HepG2 (cell line): ENCODE results near the gene ELOVL6. TPM values are rescaled to one million over a fixed set of nuclear protein-coding genes. Genes with fewer than 3 reads are reported as not detected.

Experiments
- ATAC-seq: fragments of 200-7000 bp; cut with Tn5 transposase; 3 replicates; pipeline ENCODE4 v1.9.1; 2020; ENCODE audit warnings: mild to moderate bottlenecking, moderate library complexity
- BruUV-seq: library from RNA; stranded (reverse); fragments of 400-500 nt; replicated peaks from 2 replicates; lab custom pipeline; 2021; lab: Mats Ljungman, UMichigan
- CTCF ChIA-PET: fragments of 300-600 bp; formaldehyde crosslinking; extraction: SDS; loops from one replicate; lab custom pipeline; 2021; ENCODE audit warnings: low total read pairs, inconsistent platforms, low intra/inter-chr PET ratio; lab: Yijun Ruan, JAX
- POLR2A ChIA-PET: fragments of 350-600 bp; sonication (Branson Sonifier 250); formaldehyde crosslinking; loops from one replicate; lab custom pipeline; 2020; ENCODE audit warnings: antibody characterized with exemption, inconsistent platforms; lab: Yijun Ruan, JAX
- DNase-seq: peaks from one replicate; pipeline ENCODE4 v3.0.0-alpha.2; 2015; ENCODE audit warnings: low spot score
- FAIRE-seq: peaks from 3 replicates; lab custom pipeline; 2011; peaks lifted over from hg19 to GRCh38; lab: Jason Lieb, UNC
- H2AFZ ChIP-seq: one replicate; pipeline ENCODE4 v1.6.1; 2011; ENCODE audit warnings: low read length, inconsistent platforms
- H3K27ac ChIP-seq: fragments of 300-600 bp; 3 replicates; pipeline ENCODE4 v1.8.0; 2011; ENCODE audit warnings: mixed run types, mild to moderate bottlenecking, mixed read lengths, low read length, inconsistent platforms; ENCODE audit not compliant: insufficient read depth; ENCODE audit errors: extremely low read length
- H3K27me3 ChIP-seq, 2 experiments: fragments of 200-600 bp in 1 of 2; 2 replicates in 1 of 2; 3 replicates in 1 of 2; pipeline versions ENCODE4 v1.6.0 to v1.8.0; 2011; ENCODE audit warnings: low read length in 2 of 2, mild to moderate bottlenecking in 2 of 2, moderate library complexity in 2 of 2, inconsistent platforms in 1 of 2; ENCODE audit not compliant: insufficient read depth in 2 of 2, control insufficient read depth in 1 of 2
- H3K36me3 ChIP-seq, 2 experiments: fragments of 200-600 bp in 1 of 2; replicated peaks in 1 of 2; 2 replicates in 1 of 2; 3 replicates in 1 of 2; pipeline versions ENCODE4 v1.5.1 to v1.8.0; 2011; ENCODE audit warnings: low read length in 2 of 2, inconsistent platforms in 1 of 2; ENCODE audit not compliant: insufficient read depth in 2 of 2, control insufficient read depth in 1 of 2
- H3K4me1 ChIP-seq: 2 replicates; pipeline ENCODE4 v1.5.1; 2012; ENCODE audit warnings: low read length, inconsistent platforms; ENCODE audit not compliant: insufficient read depth
- H3K4me2 ChIP-seq: 2 replicates; pipeline ENCODE4 v1.6.0; 2011; ENCODE audit warnings: low read depth, low read length, inconsistent platforms
- H3K4me3 ChIP-seq, 3 experiments: fragments of 200-600 bp in 1 of 3; sonication (generic), shearing (Covaris generic) in 1 of 3; replicated peaks in 1 of 3; 2 replicates each; pipeline ENCODE4 v1.5.1; 2011 to 2016; ENCODE audit warnings: low read length in 3 of 3, inconsistent platforms in 2 of 3, low read depth in 2 of 3, mild to moderate bottlenecking in 2 of 3, control low read depth in 1 of 3, mixed read lengths in 1 of 3; ENCODE audit not compliant: insufficient read depth in 1 of 3
- H3K79me2 ChIP-seq: one replicate; pipeline ENCODE4 v1.6.1; 2011; ENCODE audit warnings: low read length, inconsistent platforms; ENCODE audit not compliant: insufficient read depth
- H3K9ac ChIP-seq: 2 replicates; pipeline ENCODE4 v1.6.0; 2011; ENCODE audit warnings: mild to moderate bottlenecking, low read depth, low read length, inconsistent platforms; ENCODE audit not compliant: insufficient read depth
- H3K9me3 ChIP-seq: 2 replicates; pipeline ENCODE4 v1.5.1; 2012; ENCODE audit warnings: mild to moderate bottlenecking, low read length
- H4K20me1 ChIP-seq: 2 replicates; pipeline ENCODE4 v1.6.0; 2011; ENCODE audit warnings: inconsistent platforms, mild to moderate bottlenecking, low read length, moderate library complexity; ENCODE audit not compliant: insufficient read depth
- CHCHD3 ChIP-seq: sonication (generic); formaldehyde crosslinking; IDR thresholded peaks from 2 replicates; pipeline ENCODE4 v1.8.0; 2022; ENCODE audit warnings: mild to moderate bottlenecking, missing genetic modification reagents, moderate library complexity
- HBP1 ChIP-seq: IDR thresholded peaks from 2 replicates; pipeline ENCODE4 v1.6.1; 2016; ENCODE audit warnings: low read depth, control low read depth
- MTF1 ChIP-seq: sonication (generic); formaldehyde crosslinking; IDR thresholded peaks from 2 replicates; pipeline ENCODE4 v1.5.0; 2020; ENCODE audit warnings: missing genetic modification reagents
- NR2F2 ChIP-seq: IDR thresholded peaks from 2 replicates; pipeline ENCODE4 v1.6.1; 2012; ENCODE audit warnings: low read depth, inconsistent platforms, borderline replicate concordance
- RAD51 ChIP-seq: fragments of 450-650 bp; IDR thresholded peaks from 2 replicates; pipeline ENCODE4 v1.6.1; 2016; ENCODE audit warnings: borderline replicate concordance
- ZFP36L2 ChIP-seq: sonication (generic); formaldehyde crosslinking; IDR thresholded peaks from 2 replicates; pipeline ENCODE4 v1.4.0; 2020; ENCODE audit warnings: missing genetic modification reagents
- ZNF280D ChIP-seq: sonication (generic); formaldehyde crosslinking; IDR thresholded peaks from 2 replicates; pipeline ENCODE4 v1.5.1; 2020; ENCODE audit warnings: mild to moderate bottlenecking, missing genetic modification reagents
- ZNF282 ChIP-seq: fragments of 450-650 bp; IDR thresholded peaks from 2 replicates; pipeline ENCODE4 v1.6.1; 2018; ENCODE audit not compliant: partially characterized antibody
- ZNF543 ChIP-seq: sonication (generic); formaldehyde crosslinking; IDR thresholded peaks from 2 replicates; pipeline ENCODE4 v1.4.0; 2020; ENCODE audit warnings: mild to moderate bottlenecking, missing genetic modification reagents
- ZNF772 ChIP-seq: sonication (generic); formaldehyde crosslinking; IDR thresholded peaks from 2 replicates; pipeline ENCODE4 v1.5.0; 2020; ENCODE audit warnings: mild to moderate bottlenecking, missing genetic modification reagents
- ZNF891 ChIP-seq: sonication (generic); formaldehyde crosslinking; IDR thresholded peaks from 2 replicates; pipeline ENCODE4 v1.5.0; 2020; ENCODE audit warnings: mild to moderate bottlenecking, missing genetic modification reagents
- WGBS: methylation state at CpG from one replicate; pipeline ENCODE4 v1.1.6; 2017; ENCODE audit warnings: low lambda C conversion rate; 5-methylcytosine and 5-hydroxymethylcytosine counted together
- in situ Hi-C: cut with HindIII; loops from 2 replicates; pipeline ENCODE4 v1.10.0; 2017; ENCODE audit warnings: low pct_unique_long_range_greater_than_20kb; ENCODE audit not compliant: extremely low pct_ligation_motif_present
- intact Hi-C: fragments of 100-400 bp; cut with micrococcal nuclease; formaldehyde crosslinking; loops from one replicate; pipeline ENCODE4 v1.10.0; 2022; ENCODE audit not compliant: unreplicated experiment
- polyA plus RNA-seq, 8 experiments: library from polyadenylated mRNA; depleted of rRNA in 3 of 8; stranded (reverse) in 7 of 8; unstranded in 1 of 8; fragments of >200 nt; fragmentation: Illumina TruSeq in 4 of 8; extraction: Trizol in 4 of 8; gene quantifications; 2 replicates each; pipeline versions ENCODE4 v1.2.1 to v1.2.3, GENCODE V29; 2011 to 2016; ENCODE audit warnings: low read depth in 4 of 8, missing spikeins in 1 of 8, mixed read lengths in 1 of 8; ENCODE audit not compliant: insufficient read depth in 1 of 8
- total RNA-seq, 5 experiments: library from RNA; depleted of rRNA; stranded (reverse); fragments of >200 nt; fragmentation: Illumina TruSeq; extraction: Trizol; gene quantifications; 2 replicates each; pipeline ENCODE4 v1.2.3, GENCODE V29; 2016; ENCODE audit warnings: low read depth in 1 of 5
- TF ChIP-seq, protein P1 (sequence below): sonication (generic); formaldehyde crosslinking; IDR thresholded peaks from 2 replicates; pipeline ENCODE4 v1.5.0; 2020; ENCODE audit warnings: mild to moderate bottlenecking, missing genetic modification reagents
- TF ChIP-seq, protein P2 (sequence below): sonication (generic); formaldehyde crosslinking; conservative IDR thresholded peaks from 2 replicates; pipeline ENCODE4 v1.8.0; 2022; ENCODE audit warnings: missing genetic modification reagents

Gene ELOVL6
- total and polyA plus RNA-seq, 2 of the 13 experiments (the other 11 are each of a cell fraction or from before 2014, with no cell fraction given) = 14.1 to 23.2 TPM

- TF ChIP-seq ZFP36L2 (CRISPR knock-in tag) (no peak), ZNF891 (no peak)
Observed at GRCh38 chr4:110033355-110034025, 164.9 kb downstream of the ELOVL6 start (continued).

- H3K27me3 ChIP-seq = peaks cover 2 to 3% of the 10 kb centered on the region in 2 experiments; a peak in 3 of 5 replicates
- ATAC-seq = no peak
- no peak overlapping the region for H3K9ac ChIP-seq
- H3K9me3 ChIP-seq = no peaks in the 10 kb centered on the region
- no peak overlapping the region for H3K27ac ChIP-seq
- H2AFZ ChIP-seq = no peak overlapping the region
- CTCF ChIA-PET = no interaction called here
- no peaks in the 10 kb centered on the region for H3K4me1 ChIP-seq
- no peak overlapping the region for H3K4me2 ChIP-seq
- no peaks in the 10 kb centered on the region for H4K20me1 ChIP-seq
- no peaks in the 10 kb centered on the region for H3K79me2 ChIP-seq
- no peak for DNase-seq
- H3K36me3 ChIP-seq = no peaks in the 10 kb centered on the region
- in situ Hi-C loops (no loop called here), intact Hi-C loops (no loop called here)
- 69% methylated on average over 7 of the region's 7 CpGs for WGBS
- no peak for FAIRE-seq
- no peak overlapping the region for H3K4me3 ChIP-seq
- BruUV-seq = no TSS peak
- POLR2A ChIA-PET = no interaction called here
- no peak for TF ChIP-seq NR2F2
- TF ChIP-seq ZNF772 (CRISPR knock-in tag) = no peak
- no peak for TF ChIP-seq RAD51
- no peak for TF ChIP-seq ZNF282
- TF ChIP-seq, protein P1, sequence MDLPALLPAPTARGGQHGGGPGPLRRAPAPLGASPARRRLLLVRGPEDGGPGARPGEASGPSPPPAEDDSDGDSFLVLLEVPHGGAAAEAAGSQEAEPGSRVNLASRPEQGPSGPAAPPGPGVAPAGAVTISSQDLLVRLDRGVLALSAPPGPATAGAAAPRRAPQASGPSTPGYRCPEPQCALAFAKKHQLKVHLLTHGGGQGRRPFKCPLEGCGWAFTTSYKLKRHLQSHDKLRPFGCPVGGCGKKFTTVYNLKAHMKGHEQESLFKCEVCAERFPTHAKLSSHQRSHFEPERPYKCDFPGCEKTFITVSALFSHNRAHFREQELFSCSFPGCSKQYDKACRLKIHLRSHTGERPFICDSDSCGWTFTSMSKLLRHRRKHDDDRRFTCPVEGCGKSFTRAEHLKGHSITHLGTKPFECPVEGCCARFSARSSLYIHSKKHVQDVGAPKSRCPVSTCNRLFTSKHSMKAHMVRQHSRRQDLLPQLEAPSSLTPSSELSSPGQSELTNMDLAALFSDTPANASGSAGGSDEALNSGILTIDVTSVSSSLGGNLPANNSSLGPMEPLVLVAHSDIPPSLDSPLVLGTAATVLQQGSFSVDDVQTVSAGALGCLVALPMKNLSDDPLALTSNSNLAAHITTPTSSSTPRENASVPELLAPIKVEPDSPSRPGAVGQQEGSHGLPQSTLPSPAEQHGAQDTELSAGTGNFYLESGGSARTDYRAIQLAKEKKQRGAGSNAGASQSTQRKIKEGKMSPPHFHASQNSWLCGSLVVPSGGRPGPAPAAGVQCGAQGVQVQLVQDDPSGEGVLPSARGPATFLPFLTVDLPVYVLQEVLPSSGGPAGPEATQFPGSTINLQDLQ = no peak
- TF ChIP-seq ZNF280D (CRISPR knock-in tag) = no peak
- no peak for TF ChIP-seq MTF1
- TF ChIP-seq ZNF543 (CRISPR knock-in tag) = no peak
- TF ChIP-seq CHCHD3 = no peak
- TF ChIP-seq, protein P2, sequence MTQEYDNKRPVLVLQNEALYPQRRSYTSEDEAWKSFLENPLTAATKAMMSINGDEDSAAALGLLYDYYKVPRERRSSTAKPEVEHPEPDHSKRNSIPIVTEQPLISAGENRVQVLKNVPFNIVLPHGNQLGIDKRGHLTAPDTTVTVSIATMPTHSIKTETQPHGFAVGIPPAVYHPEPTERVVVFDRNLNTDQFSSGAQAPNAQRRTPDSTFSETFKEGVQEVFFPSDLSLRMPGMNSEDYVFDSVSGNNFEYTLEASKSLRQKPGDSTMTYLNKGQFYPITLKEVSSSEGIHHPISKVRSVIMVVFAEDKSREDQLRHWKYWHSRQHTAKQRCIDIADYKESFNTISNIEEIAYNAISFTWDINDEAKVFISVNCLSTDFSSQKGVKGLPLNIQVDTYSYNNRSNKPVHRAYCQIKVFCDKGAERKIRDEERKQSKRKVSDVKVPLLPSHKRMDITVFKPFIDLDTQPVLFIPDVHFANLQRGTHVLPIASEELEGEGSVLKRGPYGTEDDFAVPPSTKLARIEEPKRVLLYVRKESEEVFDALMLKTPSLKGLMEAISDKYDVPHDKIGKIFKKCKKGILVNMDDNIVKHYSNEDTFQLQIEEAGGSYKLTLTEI = no peak
- TF ChIP-seq HBP1 (CRISPR knock-in tag) = no peak
Observed at GRCh38 chr4:110032603-110033002, 165.8 kb downstream of the ELOVL6 start.
